ENCODE measurements around the gene TGM6.

TGM6 gene

DNA sequence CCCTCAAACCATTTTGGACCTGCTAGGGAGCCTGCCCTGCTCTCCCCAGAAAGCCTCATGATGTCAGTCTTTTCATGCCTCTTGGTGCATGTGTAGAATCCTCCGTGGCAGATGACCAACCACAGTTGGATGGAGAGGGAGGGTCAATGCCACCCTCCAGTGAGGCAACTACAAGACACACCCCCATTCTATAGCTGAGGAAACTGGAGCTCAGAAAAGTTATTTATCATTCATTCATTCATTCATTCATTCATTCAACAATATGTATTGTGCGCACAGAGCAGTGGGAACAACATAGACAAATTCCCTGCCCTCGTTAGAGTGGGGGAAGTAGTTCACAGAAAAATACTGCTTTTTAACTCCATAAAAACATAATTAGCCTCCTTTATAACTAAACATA, 73.1 kb downstream of the TGM6 start:
- no peak for DNase-seq (ENCODE audit: low read depth in 2 of 2, low spot score in 1 of 2)

DNA sequence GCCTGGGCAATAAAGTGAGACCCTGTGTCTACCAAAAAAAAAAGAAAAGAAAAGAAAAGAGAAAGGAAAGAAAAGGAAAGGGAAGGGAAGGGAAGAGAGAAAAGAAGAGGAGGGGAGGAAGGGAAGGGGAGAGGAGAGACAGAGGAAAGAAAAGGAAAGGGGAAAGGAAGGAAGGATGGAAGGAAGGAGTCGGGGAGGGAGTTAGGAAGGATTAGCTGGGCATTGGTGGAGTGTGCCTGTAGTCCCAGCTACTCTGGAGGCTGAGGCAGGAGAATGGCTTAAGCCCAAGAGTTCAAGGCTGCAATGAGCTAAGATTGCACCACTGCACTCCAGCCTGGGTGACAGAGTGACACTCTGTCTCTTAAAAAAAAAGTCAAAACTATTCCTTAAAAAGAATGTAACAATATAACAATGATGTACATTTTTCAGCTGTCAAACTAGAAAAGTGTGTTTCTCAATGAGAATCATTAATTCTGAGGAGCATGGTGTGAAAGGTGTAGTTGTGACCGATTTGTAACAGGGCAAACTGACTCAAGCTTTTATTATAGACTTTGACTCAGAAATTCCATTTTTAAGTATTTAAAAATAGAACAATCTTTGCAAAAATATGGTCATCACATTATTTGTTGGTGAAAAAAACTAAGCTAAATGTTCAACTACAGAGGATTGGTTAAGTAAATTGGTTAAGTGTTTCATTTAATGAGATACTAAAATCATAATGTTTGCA, 75.2 kb downstream of the TGM6 start:
- no peak for DNase-seq (ENCODE audit: low read depth in 2 of 2, low spot score in 1 of 2)

DNA sequence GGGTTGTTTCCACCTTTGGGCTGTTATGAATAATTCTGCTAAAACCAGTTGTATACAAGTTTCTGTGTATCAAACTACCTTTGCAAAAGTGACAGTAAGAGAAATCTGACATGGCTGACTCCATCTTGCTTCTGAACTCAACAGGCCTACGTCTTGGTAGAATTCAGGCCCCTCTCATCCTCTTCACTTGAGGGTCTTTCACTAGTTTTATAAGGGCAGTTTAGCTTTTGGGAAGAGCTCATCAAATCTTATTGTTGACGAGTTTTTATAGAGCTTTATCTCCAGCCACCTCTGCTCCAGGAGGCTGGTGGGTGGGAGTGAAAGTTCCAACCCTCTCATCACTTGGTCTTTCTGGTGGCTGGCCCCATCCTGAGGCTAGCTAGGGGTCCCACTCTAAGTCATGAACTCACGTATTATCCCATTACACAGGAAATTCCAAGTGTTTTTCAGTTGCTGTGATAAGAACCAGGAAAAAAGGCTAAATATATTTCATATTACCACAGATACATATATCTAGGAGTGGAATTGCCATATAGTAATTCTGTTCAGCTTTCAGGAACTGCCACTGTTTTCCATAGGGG, 78.3 kb downstream of the TGM6 start:
- DNase-seq (ENCODE audit: low read depth in 2 of 2, low spot score in 1 of 2) = no peak

DNA sequence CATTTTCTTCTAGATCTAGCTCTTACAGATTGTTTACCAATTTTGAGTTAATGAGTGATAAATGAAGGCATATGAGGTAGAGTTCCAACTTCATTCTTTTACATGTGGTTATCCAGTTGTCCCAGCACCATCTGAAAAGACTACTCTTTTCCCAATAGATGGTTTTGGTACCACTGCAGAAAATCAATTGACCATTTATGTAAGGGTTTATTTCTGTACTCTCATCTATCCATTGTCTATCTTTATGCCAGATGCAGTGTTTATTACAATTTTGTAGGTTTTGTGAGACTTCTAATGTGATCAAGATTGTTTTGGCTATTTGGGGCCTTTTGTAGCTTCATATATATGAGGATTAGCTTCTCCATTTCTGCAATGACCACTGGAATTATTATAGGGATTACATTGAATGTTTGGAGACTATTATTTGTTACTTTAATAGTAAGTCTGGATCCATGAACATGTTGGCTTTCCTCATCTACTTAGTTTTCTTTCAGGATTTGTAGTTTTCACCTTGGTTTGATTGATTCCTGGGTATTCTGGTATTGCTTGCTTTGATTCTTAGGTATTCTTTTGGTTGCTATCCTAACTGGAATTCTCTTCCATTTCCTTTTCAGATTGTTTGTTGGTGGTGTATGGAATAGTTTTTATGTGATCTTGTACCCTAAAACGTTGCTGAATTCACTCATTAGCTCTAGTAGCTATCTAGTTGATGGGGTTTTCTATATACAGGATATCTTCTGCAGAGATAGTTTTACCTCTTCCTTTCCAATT, 79.5 kb downstream of the TGM6 start:
- no peak for DNase-seq (ENCODE audit: low read depth in 2 of 2, low spot score in 1 of 2)

DNA sequence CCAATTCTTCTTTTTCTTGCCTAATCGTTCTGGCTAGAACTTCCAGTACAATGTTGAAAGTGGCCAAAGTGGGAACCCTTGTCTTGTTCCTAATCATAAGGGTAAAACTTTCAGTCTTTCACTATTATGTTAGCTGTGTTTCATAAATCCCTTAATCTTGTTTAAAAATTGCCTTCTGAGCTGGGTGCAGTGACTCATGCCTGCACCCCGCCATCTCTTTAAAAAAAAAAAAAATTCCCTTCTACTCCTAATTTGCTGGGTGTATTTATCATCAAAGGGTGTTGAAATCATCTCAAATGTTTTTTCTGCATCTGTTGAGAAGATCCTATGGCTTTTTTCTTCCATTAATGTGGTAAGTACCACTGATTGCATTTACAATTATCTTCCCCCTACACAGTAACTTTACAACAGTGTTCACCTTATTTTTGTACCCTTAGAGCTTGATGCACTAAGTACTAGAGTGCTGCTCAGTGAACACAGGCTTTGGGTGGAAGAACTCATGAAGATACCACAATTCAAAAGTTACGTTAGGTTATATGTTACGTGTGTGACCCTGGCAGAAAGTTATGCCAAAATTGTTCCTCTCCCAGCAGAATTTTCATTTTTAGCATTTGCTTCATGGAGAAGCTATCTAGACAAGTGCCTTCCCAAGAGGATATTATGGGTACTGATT, 80.2 kb downstream of the TGM6 start:
- DNase-seq (ENCODE audit: low read depth in 2 of 2, low spot score in 1 of 2) = no peak

DNA sequence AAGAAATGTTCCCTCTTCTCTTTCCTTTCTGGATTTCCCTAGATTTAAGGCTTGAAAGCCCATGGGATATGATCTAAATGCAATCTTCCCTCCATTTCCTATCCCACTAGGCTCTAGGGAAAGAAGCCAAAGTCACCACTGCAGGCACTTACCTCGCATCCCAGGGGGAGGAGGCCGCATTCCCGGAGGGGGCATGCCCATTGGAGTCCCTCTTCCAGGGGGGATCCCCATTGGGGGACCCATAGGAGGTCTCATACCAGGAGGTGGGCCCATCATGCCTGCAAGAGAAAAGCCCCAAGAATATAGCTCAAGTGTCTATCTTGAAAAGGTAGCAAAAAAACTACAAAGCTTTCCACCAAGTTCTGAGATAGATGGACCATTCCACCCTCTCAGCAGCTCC, 81.8 kb downstream of the TGM6 start:
- DNase-seq (ENCODE audit: low read depth in 2 of 2, low spot score in 1 of 2) = no peak

DNA sequence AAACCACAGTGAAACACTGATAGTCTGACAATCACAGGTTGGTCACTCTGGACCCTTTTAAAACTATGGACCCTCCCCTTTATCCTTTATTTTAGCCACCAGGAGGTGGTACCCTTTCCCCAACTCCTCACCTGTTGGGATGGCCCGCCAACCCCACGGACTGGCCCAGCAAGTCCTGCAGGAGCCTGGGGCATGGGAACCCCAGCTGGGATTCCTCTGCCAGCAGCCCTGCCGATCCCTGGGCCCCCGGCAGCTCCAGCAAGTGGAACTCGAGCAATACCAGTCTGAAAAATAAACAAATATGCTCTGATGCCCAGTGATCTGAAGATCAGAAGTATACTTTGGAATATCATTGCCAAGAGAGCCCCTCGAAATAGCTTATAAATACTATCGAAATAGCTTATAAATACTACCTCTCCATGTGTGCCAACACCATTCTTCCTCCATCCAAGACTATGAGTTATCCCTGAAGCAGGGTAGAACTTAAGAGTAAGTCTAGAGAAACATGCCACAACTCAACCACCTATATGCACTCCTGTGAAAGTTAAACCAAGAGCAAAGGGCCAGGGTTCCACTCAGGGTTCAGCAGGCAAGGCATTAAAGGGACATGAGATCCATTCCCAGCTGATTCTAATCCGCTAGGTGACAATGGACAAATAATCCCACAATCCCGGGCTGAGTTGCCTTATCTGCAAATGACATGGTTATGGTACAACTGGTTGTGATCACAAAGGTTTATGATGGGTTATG, 83.1 kb downstream of the TGM6 start:
- no peak for DNase-seq (ENCODE audit: low read depth in 2 of 2, low spot score in 1 of 2)

DNA sequence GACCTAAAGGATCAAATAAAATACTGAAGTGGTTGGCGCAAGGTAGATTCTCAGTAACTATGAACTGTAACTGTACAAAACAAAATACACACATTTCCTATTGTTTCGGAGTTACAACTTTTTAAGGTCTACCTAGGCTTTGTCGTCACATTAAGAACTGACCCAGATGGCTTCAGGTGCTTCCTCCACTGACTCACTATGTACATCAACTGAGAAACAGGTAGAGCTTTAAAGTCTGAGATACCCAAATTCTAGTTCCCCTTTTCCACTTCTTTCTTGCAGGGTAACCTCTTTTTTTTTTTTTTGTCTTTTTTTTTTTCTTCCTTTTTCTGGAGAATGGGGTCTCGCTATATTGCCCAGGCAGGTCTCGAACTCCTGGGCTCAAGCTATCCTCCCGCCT, 84.4 kb downstream of the TGM6 start:
- no peak for DNase-seq (ENCODE audit: low read depth in 2 of 2, low spot score in 1 of 2)

DNA sequence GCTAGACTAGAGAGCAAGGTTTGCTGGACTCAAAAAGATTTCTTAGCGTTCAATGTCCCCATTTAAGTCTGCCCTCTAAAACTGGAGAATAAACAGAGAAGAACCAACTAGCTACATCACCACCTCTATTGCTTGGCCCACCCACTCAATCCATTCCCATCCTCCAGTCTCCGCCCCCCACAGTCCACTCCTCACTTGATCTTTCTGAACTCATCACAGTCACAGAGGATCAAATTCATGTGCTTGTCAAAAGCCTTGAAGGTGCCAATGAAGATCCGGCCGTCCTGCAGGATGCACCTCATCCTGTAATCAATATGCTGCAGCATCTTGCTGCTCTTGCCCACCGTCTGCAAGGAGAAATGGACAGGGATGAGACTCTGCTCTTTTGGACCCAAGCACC, 86.7 kb downstream of the TGM6 start:
- DNase-seq (ENCODE audit: low read depth in 2 of 2, low spot score in 1 of 2) = no peak

DNA sequence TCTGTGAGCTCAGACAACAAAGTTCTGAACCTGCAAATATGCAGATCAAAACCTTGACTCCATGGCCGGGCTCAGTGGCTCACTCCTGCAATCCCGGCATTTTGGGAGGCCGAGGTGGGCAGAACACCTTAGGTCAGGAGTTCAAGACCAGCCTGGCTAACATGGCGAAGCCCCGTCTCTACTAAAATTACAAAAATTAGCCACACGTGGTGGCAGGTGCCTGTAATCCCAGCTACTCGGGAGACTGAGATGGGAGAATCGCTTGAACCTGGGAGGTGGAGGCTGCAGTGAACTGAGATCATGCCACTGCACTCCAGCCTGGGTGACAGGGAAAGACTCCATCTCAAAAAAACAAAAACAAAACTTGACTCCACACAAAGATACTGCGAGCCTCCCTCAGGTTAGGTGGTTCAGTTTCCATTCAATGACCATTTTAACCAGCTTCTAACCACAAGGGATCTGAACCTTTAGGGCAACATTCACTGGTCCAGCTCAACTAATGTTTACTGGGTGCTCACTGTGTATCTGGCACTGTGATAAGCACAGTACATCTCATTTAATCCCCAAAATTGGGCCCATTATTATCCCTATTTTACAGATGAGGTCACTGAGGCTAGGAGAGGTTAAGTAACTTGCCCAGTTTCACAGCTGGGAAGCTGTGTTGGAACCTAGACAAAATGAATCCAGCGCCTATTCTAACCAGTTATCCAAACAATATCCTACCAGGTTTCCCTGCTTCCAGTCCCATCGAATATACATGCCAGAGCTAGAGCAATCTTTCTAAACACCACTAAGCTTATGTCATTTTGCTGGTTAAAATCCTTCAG, 88.1 kb downstream of the TGM6 start:
- no peak for DNase-seq (ENCODE audit: low read depth in 2 of 2, low spot score in 1 of 2)

DNA sequence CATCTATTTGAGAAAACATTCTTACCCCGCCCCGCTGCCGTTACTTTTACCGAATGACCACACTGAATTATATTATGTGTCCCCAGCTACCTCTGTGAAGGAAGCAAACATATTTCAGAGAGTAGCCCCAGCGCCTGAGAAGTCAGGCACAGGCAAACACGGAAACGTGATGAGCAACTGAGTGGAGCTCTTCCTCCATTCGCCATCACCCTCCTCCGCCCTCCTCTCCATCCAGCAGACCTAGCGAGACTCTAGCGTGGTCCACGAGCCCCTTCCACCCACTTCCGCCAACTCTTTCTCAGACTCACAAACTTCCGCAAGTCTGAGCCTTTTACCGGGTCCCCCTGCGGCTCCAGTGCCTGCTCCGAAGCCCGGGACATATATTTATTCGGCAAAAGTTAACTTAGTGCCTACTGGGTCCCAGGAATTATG, 89.3 kb downstream of the TGM6 start:
- DNase-seq (ENCODE audit: low read depth in 2 of 2, low spot score in 1 of 2) = peak; percentile 18 to 35

DNA sequence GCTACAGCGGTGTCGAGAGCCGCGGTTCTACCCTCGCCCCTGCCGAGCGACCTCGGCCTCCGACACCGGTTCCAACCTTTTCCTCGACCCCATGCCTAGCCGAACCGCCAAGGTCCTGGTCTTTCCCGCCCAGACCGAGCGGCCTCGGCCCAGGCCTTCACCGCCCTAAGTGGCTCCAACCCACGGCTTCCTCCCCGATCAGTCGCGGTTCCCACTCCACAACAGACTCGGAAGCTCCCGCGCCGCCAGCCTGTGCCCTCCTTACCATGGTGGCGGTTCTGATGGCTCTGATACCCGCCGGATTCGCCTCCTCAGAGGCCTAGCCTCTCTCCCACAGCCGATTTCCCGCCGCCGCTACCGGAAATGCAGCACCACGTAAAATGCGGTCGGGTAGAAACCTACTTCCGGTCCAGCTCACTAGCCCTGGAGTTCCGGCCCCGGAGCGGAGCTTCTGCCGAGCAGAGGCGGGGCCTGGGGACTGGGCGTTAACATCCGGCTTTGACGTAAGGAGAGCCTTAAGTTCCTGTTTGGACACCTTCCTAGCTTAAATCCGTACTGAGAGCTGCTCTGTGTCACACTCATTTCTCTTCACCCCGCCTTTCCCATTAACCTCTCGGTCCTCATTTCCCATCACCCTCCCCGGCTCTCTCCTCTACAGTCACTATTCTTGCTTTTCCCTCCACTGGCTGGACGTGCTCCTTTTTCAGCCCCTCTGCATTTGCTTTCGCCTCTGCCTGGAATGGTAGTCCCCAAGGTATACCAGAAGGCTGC, 89.9 kb downstream of the TGM6 start, which contains the start of gene SNRPB:
TSS of gene SNRPB (minus strand) at position 367 of the 771 bp plus-strand sequence. CDS start at position 268, 99 bp downstream.
- DNase-seq (ENCODE audit: low read depth in 2 of 2, low spot score in 1 of 2) = peak; percentile 89 to 92

DNA sequence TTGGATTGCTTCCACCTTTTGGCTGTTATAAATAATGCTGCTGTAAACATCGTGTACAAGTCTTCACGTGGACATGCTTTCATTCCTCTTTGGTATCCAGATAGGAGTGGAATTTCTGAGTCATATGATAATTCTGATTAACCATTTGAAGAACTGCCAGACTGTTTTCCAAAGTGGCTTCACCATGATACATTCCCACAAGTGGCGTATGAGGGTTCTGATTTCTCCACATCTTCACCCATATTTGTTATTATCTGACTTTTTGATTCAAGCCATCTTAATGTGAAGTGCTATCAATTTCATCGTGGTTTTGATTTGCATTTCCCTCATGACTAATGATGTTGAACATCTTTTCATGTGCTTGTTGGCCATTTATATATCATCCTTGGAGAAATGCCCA, 92.8 kb downstream of the TGM6 start:
- no peak for DNase-seq (ENCODE audit: low read depth in 2 of 2, low spot score in 1 of 2)

DNA sequence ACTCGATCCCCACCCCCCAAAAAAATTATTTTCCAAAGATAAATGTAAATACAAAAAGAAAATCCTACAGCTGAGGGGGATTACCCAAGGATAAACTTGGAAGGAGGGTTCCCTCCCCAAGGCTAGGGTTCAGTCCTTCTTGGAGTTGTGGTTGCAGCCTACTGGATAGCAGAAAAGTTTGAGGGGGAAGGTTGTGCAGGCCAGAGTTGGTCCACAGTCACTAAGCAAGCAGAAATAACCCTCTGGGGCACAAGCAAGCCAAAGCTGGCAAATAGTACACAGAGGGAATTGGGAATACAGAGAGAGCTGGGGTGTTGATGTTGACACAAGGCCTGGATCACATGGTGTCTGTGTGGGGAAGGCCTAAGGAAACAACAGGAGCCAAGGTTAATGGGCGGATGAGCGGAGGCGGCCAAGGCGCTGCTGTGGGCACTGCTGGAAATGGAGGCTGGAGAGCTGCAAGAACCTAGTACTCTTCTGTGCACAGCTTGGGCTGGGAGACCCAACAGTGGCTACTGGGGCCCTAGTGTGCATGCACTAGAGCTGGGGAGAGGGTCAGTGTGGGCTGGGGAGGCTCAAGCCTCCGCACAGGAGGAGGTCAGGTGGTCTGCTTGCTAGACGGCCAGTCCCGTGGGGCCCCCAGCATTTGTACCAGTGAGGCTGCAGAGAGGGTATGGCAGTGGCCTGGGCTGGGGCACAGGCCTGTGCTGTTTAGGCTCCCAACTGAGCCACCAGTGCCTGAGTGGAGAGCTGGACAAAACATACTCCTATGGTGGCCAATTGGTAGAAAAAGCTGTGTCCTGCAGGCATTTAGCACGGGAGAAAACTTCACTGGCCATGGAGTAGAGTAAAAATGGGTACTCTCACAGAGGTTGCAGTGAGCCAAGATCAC, 95.4 kb downstream of the TGM6 start:
- DNase-seq (ENCODE audit: low read depth in 2 of 2, low spot score in 1 of 2) = no peak

DNA sequence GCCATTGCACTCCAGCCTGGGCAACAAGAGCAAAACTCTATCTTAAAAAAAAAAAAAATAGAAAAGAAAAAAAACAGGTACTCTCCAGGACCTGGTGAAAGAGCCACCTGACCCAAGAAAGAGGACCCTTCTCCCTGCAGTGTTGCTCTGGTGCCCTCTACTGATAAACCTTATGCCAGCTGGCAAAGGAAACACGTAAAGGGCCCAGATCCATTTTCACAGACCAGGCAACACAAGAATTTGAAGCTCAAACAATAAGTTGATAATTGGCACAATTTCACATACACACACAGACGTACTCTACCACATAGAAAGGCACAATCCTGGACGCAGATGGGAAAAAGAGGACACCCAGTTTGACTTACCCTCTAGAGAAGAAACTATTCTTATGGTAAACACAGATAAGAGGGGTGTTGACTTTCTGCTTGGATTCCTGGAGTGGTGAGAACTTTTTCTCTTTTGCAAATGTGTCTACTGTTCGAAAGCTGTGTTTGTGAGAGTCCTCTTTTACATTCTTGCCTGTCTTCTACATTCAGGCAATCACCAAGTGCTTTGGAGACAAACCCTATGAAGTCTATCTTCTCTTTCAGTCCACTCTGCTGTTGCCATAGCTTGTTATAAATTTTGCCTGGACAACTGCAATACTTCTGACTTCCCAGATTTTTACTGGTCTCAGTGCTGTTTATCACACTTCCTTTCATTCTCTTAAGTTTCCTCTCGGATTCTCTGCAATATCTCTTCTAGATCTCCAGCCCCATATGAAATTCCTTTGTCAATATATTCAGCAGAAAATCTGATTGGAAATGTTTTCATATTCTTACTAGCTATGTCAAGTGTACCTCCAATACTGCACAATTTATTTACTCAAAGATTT, 96.3 kb downstream of the TGM6 start:
- no peak for DNase-seq (ENCODE audit: low read depth in 2 of 2, low spot score in 1 of 2)

DNA sequence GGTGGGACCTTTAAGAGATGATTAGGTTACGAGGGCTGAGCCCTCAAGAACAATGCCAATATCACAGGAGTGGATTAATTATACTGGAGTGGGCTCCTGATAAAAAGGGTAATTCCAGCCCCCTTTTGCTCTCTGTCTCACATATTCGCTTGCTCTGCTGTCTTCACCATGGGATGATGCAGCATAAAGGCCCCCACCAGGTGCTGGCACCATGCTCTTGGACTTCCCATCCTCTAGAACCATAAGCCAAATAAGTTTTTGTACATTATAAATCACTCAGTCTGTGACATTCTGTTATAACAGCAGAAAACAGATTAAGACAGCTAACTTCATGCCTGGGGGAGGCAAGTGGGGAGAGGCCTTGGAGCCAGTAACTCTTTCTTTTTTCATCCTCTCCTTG, 99.7 kb downstream of the TGM6 start:
- DNase-seq (ENCODE audit: low read depth in 2 of 2, low spot score in 1 of 2) = no peak

Data from stimulated activated CD8-positive, alpha-beta memory T cell treated with anti-CD3 and anti-CD28 coated beads, Interleukin-4, amount 100 ng/mL, for 1 hour (primary cell).